OCI-LY1 (cell line): Measurements from ENCODE around the gene HBG1.

Experiments used
- EZH2 ChIP-seq: fragments of 200-600 bp; sonication (generic), shearing (Covaris generic); IDR thresholded peaks from 2 replicates; pipeline ENCODE4 v1.8.0; 2017; ENCODE audit warnings: borderline replicate concordance, mixed run types, mild to moderate bottlenecking, antibody characterized with exemption, low read length, moderate library complexity, mixed read lengths
- TF ChIP-seq, protein P1 (sequence below): fragments of 200-600 bp; sonication (generic), shearing (Covaris generic); IDR thresholded peaks from 2 replicates; pipeline ENCODE4 v1.5.1; 2017; ENCODE audit warnings: mild to moderate bottlenecking, antibody characterized with exemption, low read length, moderate library complexity, mixed read lengths

DNA sequence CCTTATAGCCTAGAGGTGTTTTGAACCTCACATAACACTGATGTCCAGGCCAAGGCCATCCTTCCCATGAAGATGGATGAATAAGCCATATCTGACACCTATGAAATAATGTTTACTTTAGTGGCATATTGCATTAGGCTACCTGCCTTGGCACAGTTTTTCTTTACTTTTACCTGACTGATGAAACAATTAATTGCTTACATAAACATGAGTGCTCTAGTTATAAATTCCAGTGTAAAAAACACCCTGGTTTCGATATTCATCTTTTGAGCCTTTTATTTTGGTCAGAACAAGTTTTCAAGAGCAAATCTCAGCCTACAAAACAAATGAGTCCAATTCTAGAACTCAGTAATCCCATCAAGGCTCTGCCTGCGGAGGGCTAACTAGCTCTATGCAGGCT is 27.0 kb upstream of the HBG1 start:
- TF ChIP-seq, protein P1, sequence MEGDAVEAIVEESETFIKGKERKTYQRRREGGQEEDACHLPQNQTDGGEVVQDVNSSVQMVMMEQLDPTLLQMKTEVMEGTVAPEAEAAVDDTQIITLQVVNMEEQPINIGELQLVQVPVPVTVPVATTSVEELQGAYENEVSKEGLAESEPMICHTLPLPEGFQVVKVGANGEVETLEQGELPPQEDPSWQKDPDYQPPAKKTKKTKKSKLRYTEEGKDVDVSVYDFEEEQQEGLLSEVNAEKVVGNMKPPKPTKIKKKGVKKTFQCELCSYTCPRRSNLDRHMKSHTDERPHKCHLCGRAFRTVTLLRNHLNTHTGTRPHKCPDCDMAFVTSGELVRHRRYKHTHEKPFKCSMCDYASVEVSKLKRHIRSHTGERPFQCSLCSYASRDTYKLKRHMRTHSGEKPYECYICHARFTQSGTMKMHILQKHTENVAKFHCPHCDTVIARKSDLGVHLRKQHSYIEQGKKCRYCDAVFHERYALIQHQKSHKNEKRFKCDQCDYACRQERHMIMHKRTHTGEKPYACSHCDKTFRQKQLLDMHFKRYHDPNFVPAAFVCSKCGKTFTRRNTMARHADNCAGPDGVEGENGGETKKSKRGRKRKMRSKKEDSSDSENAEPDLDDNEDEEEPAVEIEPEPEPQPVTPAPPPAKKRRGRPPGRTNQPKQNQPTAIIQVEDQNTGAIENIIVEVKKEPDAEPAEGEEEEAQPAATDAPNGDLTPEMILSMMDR: no peak
- no peak for TF ChIP-seq EZH2
